GM12878 (cell line): Measurements from ENCODE around the gene ADCY1. TPM values are rescaled to one million over a fixed set of nuclear protein-coding genes. Genes with fewer than 3 reads are reported as not detected.

Experiments
- ATAC-seq: fragments of 200-7000 bp; cut with Tn5 transposase; 3 replicates; pipeline ENCODE4 v1.9.1; 2020; ENCODE audit warnings: mild to moderate bottlenecking, moderate library complexity
- BruUV-seq: library from RNA; stranded (reverse); fragments of 400-500 nt; replicated peaks from 2 replicates; lab custom pipeline; 2021; lab: Mats Ljungman, UMichigan
- CTCF ChIA-PET: fragments of 300-600 bp; sonication (Branson Sonifier 250); formaldehyde crosslinking; extraction: SDS; loops from one replicate; lab custom pipeline; 2021; ENCODE audit warnings: inconsistent platforms; lab: Yijun Ruan, JAX
- POLR2A ChIA-PET: fragments of 350-600 bp; formaldehyde crosslinking; extraction: SDS; loops from one replicate; lab custom pipeline; 2021; ENCODE audit warnings: inconsistent platforms; lab: Charles Lee
- RAD21 ChIA-PET: fragments of 300-600 bp; sonication (Branson Sonifier 250); formaldehyde crosslinking; loops from one replicate; lab custom pipeline; 2023; ENCODE audit warnings: antibody characterized with exemption; ENCODE audit not compliant: unreplicated experiment; lab: Charles Lee
- SMC1A ChIA-PET: fragments of 300-600 bp; sonication (Branson Sonifier 250); formaldehyde crosslinking; loops from one replicate; lab custom pipeline; 2023; ENCODE audit not compliant: unreplicated experiment, uncharacterized antibody; lab: Charles Lee
- DNase-seq: peaks from one replicate; pipeline ENCODE4 v3.0.0-alpha.2; 2011; ENCODE audit warnings: low read depth, low spot score
- FAIRE-seq: peaks from 3 replicates; lab custom pipeline; 2011; peaks lifted over from hg19 to GRCh38; lab: Jason Lieb, UNC
- H2AFZ ChIP-seq: 2 replicates; pipeline ENCODE4 v1.6.0; 2011; ENCODE audit warnings: low read depth, low read length, control low read depth; ENCODE audit not compliant: control insufficient read depth
- H3K27ac ChIP-seq: 2 replicates; pipeline ENCODE4 v1.5.1; 2011; ENCODE audit warnings: control low read depth; ENCODE audit not compliant: control insufficient read depth, insufficient read depth
- H3K27me3 ChIP-seq, 2 experiments: replicated peaks in 1 of 2; 2 replicates each; pipeline versions ENCODE4 v1.6.0 to v1.6.1; 2011; ENCODE audit warnings: low read length in 1 of 2; ENCODE audit not compliant: control insufficient read depth in 2 of 2, insufficient read depth in 2 of 2
- H3K36me3 ChIP-seq, 2 experiments: 2 replicates each; pipeline ENCODE4 v1.5.1; 2011; ENCODE audit warnings: low read length in 1 of 2; ENCODE audit not compliant: control insufficient read depth in 2 of 2, insufficient read depth in 2 of 2
- H3K4me1 ChIP-seq: 2 replicates; pipeline ENCODE4 v1.6.1; 2011; ENCODE audit warnings: mild to moderate bottlenecking, low read length, moderate library complexity, mixed read lengths; ENCODE audit not compliant: control insufficient read depth, insufficient read depth
- H3K4me2 ChIP-seq: 2 replicates; pipeline ENCODE4 v1.6.0; 2011; ENCODE audit warnings: control low read depth; ENCODE audit not compliant: control insufficient read depth, insufficient read depth
- H3K4me3 ChIP-seq: fragments of 200-600 bp; sonication (generic); 2 replicates; pipeline ENCODE4 v1.5.1; 2016
- H3K79me2 ChIP-seq: 2 replicates; pipeline ENCODE4 v1.6.0; 2011; ENCODE audit warnings: low read length; ENCODE audit not compliant: control insufficient read depth, insufficient read depth
- H3K9ac ChIP-seq: 2 replicates; pipeline ENCODE4 v1.8.0; 2011; ENCODE audit warnings: low read length, control low read depth, mixed read lengths; ENCODE audit not compliant: control insufficient read depth, insufficient read depth
- H3K9me3 ChIP-seq: replicated peaks from 3 replicates; pipeline ENCODE4 v1.5.1; 2011; ENCODE audit warnings: mild to moderate bottlenecking, low read length; ENCODE audit not compliant: control insufficient read depth, insufficient read depth
- H4K20me1 ChIP-seq: 2 replicates; pipeline ENCODE4 v1.6.0; 2011; ENCODE audit not compliant: control insufficient read depth, insufficient read depth
- CHD2 ChIP-seq: IDR thresholded peaks from 2 replicates; pipeline ENCODE4 v1.6.1; 2011; ENCODE audit warnings: low read depth, low read length, improper control_type of control experiment, borderline replicate concordance
- EP300 ChIP-seq, 2 experiments: fragments of 150-350 bp in 1 of 2; IDR thresholded peaks; 2 replicates each; pipeline ENCODE4 v1.6.1; 2011 to 2012; ENCODE audit warnings: low read depth in 2 of 2, low read length in 2 of 2, borderline replicate concordance in 1 of 2, improper control_type of control experiment in 1 of 2, inconsistent platforms in 1 of 2; ENCODE audit not compliant: control insufficient read depth in 1 of 2
- KDM1A ChIP-seq: fragments of 200-600 bp; sonication (generic); IDR thresholded peaks from 2 replicates; pipeline ENCODE4 v1.6.1; 2016; ENCODE audit warnings: borderline replicate concordance
- MXI1 ChIP-seq: fragments of 150-350 bp; IDR thresholded peaks from 2 replicates; pipeline ENCODE4 v1.6.1; 2011; ENCODE audit warnings: low read depth, mild to moderate bottlenecking, inconsistent platforms, low read length, improper control_type of control experiment
- POLR2A ChIP-seq: IDR thresholded peaks from 2 replicates; pipeline ENCODE4 v1.6.1; 2011; ENCODE audit warnings: low read depth, mild to moderate bottlenecking, low read length
- POLR2AphosphoS5 ChIP-seq: IDR thresholded peaks from 2 replicates; pipeline ENCODE4 v1.6.1; 2011; ENCODE audit warnings: mild to moderate bottlenecking, low read length, inconsistent platforms
- SP1 ChIP-seq: IDR thresholded peaks from one replicate; pipeline ENCODE4 v1.6.1; 2011; ENCODE audit warnings: low read depth, low read length
- SRF ChIP-seq, 2 experiments: IDR thresholded peaks; 2 replicates each; pipeline ENCODE4 v1.6.1; 2011; ENCODE audit warnings: low read depth in 2 of 2, low read length in 2 of 2, mild to moderate bottlenecking in 1 of 2, moderate library complexity in 1 of 2
- ZNF217 ChIP-seq: fragments of 450-650 bp; IDR thresholded peaks from 2 replicates; pipeline ENCODE4 v1.6.1; 2017; ENCODE audit warnings: antibody characterized with exemption, mild to moderate bottlenecking
- ZNF24 ChIP-seq: fragments of 450-650 bp; IDR thresholded peaks from 2 replicates; pipeline ENCODE4 v1.6.1; 2017; ENCODE audit warnings: antibody characterized with exemption, mild to moderate bottlenecking
- ZNF384 ChIP-seq: IDR thresholded peaks from 2 replicates; pipeline ENCODE4 v1.6.1; 2012; ENCODE audit warnings: low read depth, mild to moderate bottlenecking, low read length, improper control_type of control experiment, borderline replicate concordance
- WGBS: methylation state at CpG from one replicate; pipeline ENCODE4 v1.1.6; 2016; ENCODE audit warnings: low lambda C conversion rate; ENCODE audit not compliant: insufficient replicate concordance, insufficient coverage; ENCODE audit errors: missing lambda C conversion rate; 5-methylcytosine and 5-hydroxymethylcytosine counted together
- in situ Hi-C: fragments of 300-500 bp; cut with MboI; formaldehyde crosslinking; loops from 9 replicates; pipeline ENCODE4 v1.14.3; 2018; ENCODE audit warnings: mixed read lengths
- intact Hi-C: fragments of 100-400 bp; cut with micrococcal nuclease; formaldehyde crosslinking; loops from one replicate; pipeline ENCODE4 v1.14.2; 2022; ENCODE audit not compliant: unreplicated experiment
- polyA plus RNA-seq, 11 experiments: library from polyadenylated mRNA; depleted of rRNA in 4 of 11; unstranded in 6 of 11; stranded (reverse) in 5 of 11; fragments of >200 nt; fragmentation: Nextera tagmentation in 4 of 11; fragmentation: Illumina TruSeq in 1 of 11; extraction: Ambion mirVana in 4 of 11; extraction: Trizol in 1 of 11; gene quantifications; 1 replicate in 1 of 11; 2 replicates in 10 of 11; pipeline versions ENCODE4 v1.2.1 to v1.2.3, GENCODE V29; 2011 to 2016; ENCODE audit warnings: inconsistent platforms in 2 of 11, missing spikeins in 2 of 11, low read depth in 1 of 11
- total RNA-seq, 4 experiments: library from RNA; depleted of rRNA in 3 of 4; stranded (reverse); fragments of >200 nt in 3 of 4; fragmentation: Illumina TruSeq in 1 of 4; extraction: Trizol in 1 of 4; gene quantifications; 2 replicates each; pipeline versions ENCODE4 v1.2.1 to v1.2.3, GENCODE V29; 2013 to 2021
- TF ChIP-seq, protein P1 (sequence below): IDR thresholded peaks from 2 replicates; pipeline ENCODE4 v1.6.1; 2011; ENCODE audit warnings: low read depth, mild to moderate bottlenecking, low read length, moderate library complexity, borderline replicate concordance; ENCODE audit errors: extremely low read depth

The ADCY1 gene
- total and polyA plus RNA-seq, 10 of the 15 experiments (the other 5 are each of a cell fraction or from before 2014, with no cell fraction given), result 0.13 to 1.4 (median 0.45) TPM; not detected in 1

- Histone ChIP-seq H3K27ac (no peak overlapping the region), H3K27me3 (peaks cover 0 to 1% of the 10 kb centered on the region in 2 experiments; a peak in 1 of 4 replicates), H3K79me2 (no peaks in the 10 kb centered on the region), H3K36me3 (no peaks in the 10 kb centered on the region), H3K9ac (no peak overlapping the region), H3K9me3 (no peaks in the 10 kb centered on the region), H2AFZ (no peak overlapping the region), H3K4me1 (no peaks in the 10 kb centered on the region), H3K4me3 (no peak overlapping the region), H3K4me2 (no peak overlapping the region), H4K20me1 (no peaks in the 10 kb centered on the region)
- ATAC-seq, result no peak
- ChIA-PET SMC1A (no interaction called here), RAD21 (no interaction called here), CTCF (interaction anchor here (0.8 kb wide), 1 partner anchor 143 kb away, joined by 3 read pairs; no protein-coding TSS in a partner anchor), POLR2A (no interaction called here)
- in situ Hi-C loops (no loop called here), intact Hi-C loops (no loop called here)
- DNase-seq, result no peak
- 20% methylated on average over 2 of the region's 2 CpGs for WGBS
- FAIRE-seq, result no peak
- no TSS peak for BruUV-seq
- TF ChIP-seq POLR2A (no peak), ZNF217 (no peak), CHD2 (no peak), ZNF24 (no peak), EP300 (IDR thresholded peaks at IDR 0.05; ENCODE audit: borderline replicate concordance in 1 of 2, control insufficient read depth in 1 of 2, low read depth in 2 of 2, low read length in 2 of 2) (no peak), SRF (IDR thresholded peaks at IDR 0.05; ENCODE audit: low read depth in 2 of 2, low read length in 2 of 2) (no peak), POLR2AphosphoS5 (no peak), SP1 (no peak), MXI1 (no peak), ZNF384 (no peak), KDM1A (no peak)
- TF ChIP-seq, protein P1, sequence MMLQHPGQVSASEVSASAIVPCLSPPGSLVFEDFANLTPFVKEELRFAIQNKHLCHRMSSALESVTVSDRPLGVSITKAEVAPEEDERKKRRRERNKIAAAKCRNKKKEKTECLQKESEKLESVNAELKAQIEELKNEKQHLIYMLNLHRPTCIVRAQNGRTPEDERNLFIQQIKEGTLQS, result no peak
Observed at GRCh38 chr7:45712057-45712689, 138.0 kb downstream of the ADCY1 start.
